Sigmoid colon (tissue), 4 donors: Measurements from ENCODE around the gene PRKAA2.
"Not testable (repeated sequence)": the region's sequence is repeated elsewhere in the genome, so short reads cannot be mapped to it uniquely, and the experiment has no call there.

Source experiments
- EP300 ChIP-seq, 4 donors: sonication (generic); formaldehyde crosslinking; IDR thresholded peaks; one replicate each; pipeline ENCODE4 v1.6.1; 2017; ENCODE audit warnings: antibody characterized with exemption in 4 of 4
- POLR2A ChIP-seq, 2 donors: fragments of 450-650 bp; IDR thresholded peaks; one replicate each; pipeline ENCODE4 v1.6.1; 2016; ENCODE audit warnings: antibody characterized with exemption in 2 of 2, mild to moderate bottlenecking in 2 of 2, moderate library complexity in 2 of 2
- TF ChIP-seq, protein P1 (sequence below), 4 experiments: fragments of 450-650 bp in 3 of 4; fragments of 200-600 bp in 1 of 4; IDR thresholded peaks; one replicate each; pipeline ENCODE4 v1.5.1; 2016 to 2019; ENCODE audit warnings: antibody characterized with exemption in 4 of 4, mild to moderate bottlenecking in 3 of 4, moderate library complexity in 2 of 4

GRCh38 chr1:56610770-56611169 is 34.3 kb upstream of the PRKAA2 start:
- TF ChIP-seq, protein P1, sequence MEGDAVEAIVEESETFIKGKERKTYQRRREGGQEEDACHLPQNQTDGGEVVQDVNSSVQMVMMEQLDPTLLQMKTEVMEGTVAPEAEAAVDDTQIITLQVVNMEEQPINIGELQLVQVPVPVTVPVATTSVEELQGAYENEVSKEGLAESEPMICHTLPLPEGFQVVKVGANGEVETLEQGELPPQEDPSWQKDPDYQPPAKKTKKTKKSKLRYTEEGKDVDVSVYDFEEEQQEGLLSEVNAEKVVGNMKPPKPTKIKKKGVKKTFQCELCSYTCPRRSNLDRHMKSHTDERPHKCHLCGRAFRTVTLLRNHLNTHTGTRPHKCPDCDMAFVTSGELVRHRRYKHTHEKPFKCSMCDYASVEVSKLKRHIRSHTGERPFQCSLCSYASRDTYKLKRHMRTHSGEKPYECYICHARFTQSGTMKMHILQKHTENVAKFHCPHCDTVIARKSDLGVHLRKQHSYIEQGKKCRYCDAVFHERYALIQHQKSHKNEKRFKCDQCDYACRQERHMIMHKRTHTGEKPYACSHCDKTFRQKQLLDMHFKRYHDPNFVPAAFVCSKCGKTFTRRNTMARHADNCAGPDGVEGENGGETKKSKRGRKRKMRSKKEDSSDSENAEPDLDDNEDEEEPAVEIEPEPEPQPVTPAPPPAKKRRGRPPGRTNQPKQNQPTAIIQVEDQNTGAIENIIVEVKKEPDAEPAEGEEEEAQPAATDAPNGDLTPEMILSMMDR (IDR thresholded peaks at IDR 0.05), result not testable (repeated sequence)
- TF ChIP-seq EP300, POLR2A (IDR thresholded peaks at IDR 0.05): not testable (repeated sequence)
